MM.1S (cell line): ENCODE results near the gene GLCCI1.

Experiments used
- DNase-seq: peaks from one replicate; pipeline ENCODE4 v3.0.0-alpha.2; 2015
- H2AFZ ChIP-seq: fragments of 300-600 bp; sonication (generic); 2 replicates; pipeline ENCODE4 v1.6.0; 2016; ENCODE audit warnings: antibody characterized with exemption, low read length
- H3F3A ChIP-seq: fragments of 300-600 bp; sonication (generic); 2 replicates; pipeline ENCODE4 v1.6.1; 2016; ENCODE audit warnings: mild to moderate bottlenecking, antibody characterized with exemption, low read length, moderate library complexity, mixed read lengths; ENCODE audit not compliant: insufficient read depth
- H3K27ac ChIP-seq: fragments of 300-600 bp; sonication (generic); 2 replicates; pipeline ENCODE4 v1.5.1; 2016; ENCODE audit warnings: mild to moderate bottlenecking, low read length
- H3K27me3 ChIP-seq: fragments of 300-600 bp; sonication (generic); replicated peaks from 2 replicates; pipeline ENCODE4 v1.6.0; 2016; ENCODE audit warnings: low read length; ENCODE audit not compliant: insufficient read depth
- H3K36me3 ChIP-seq: fragments of 300-600 bp; sonication (generic); replicated peaks from 2 replicates; pipeline ENCODE4 v1.6.1; 2016; ENCODE audit warnings: mild to moderate bottlenecking, low read length, mixed read lengths; ENCODE audit not compliant: insufficient read depth
- H3K4me1 ChIP-seq: fragments of 300-600 bp; sonication (generic); 2 replicates; pipeline ENCODE4 v1.6.1; 2016; ENCODE audit warnings: low read length, mixed read lengths
- H3K4me2 ChIP-seq: fragments of 300-600 bp; sonication (generic); 2 replicates; pipeline ENCODE4 v1.6.0; 2016; ENCODE audit warnings: low read depth, low read length
- H3K4me3 ChIP-seq: fragments of 300-600 bp; sonication (generic); 2 replicates; pipeline ENCODE4 v1.5.1; 2016; ENCODE audit warnings: low read length, mixed read lengths
- H3K79me2 ChIP-seq: fragments of 300-600 bp; sonication (generic); 2 replicates; pipeline ENCODE4 v1.6.1; 2016; ENCODE audit warnings: mixed run types, low read length, mixed read lengths
- H3K9ac ChIP-seq: fragments of 300-600 bp; sonication (generic); 2 replicates; pipeline ENCODE4 v1.6.1; 2016; ENCODE audit warnings: low read length, mixed read lengths
- H3K9me2 ChIP-seq: fragments of 300-600 bp; sonication (generic); replicated peaks from 2 replicates; pipeline ENCODE4 v1.6.1; 2016; ENCODE audit warnings: mild to moderate bottlenecking, low read length, mixed read lengths; ENCODE audit not compliant: insufficient read depth
- H3K9me3 ChIP-seq: fragments of 300-600 bp; sonication (generic); replicated peaks from 2 replicates; pipeline ENCODE4 v1.6.1; 2016; ENCODE audit warnings: mild to moderate bottlenecking, low read length, mixed read lengths; ENCODE audit not compliant: insufficient read depth
- H4K20me1 ChIP-seq: fragments of 300-600 bp; sonication (generic); 2 replicates; pipeline ENCODE4 v1.6.1; 2016; ENCODE audit warnings: mild to moderate bottlenecking, low read length, moderate library complexity, mixed read lengths; ENCODE audit not compliant: insufficient read depth
- CTCF ChIP-seq: fragments of 300-600 bp; sonication (generic); IDR thresholded peaks from 2 replicates; pipeline ENCODE4 v1.5.1; 2016; ENCODE audit warnings: antibody characterized with exemption, low read length, mixed read lengths
- EZH2 ChIP-seq: fragments of 300-600 bp; sonication (generic); optimal IDR thresholded peaks from 2 replicates; pipeline ENCODE3; 2017; ENCODE audit warnings: low read depth, mild to moderate bottlenecking, antibody characterized with exemption, low read length, mixed read lengths
- EZH2phosphoT487 ChIP-seq: fragments of 300-600 bp; sonication (generic); IDR thresholded peaks from 2 replicates; pipeline ENCODE4 v1.6.1; 2018; ENCODE audit warnings: antibody characterized with exemption, low read length

The GLCCI1 gene

GRCh38 chr7:7956531-7957128 is 12.0 kb upstream of the GLCCI1 start:
- Histone ChIP-seq H3K9me2 (no peaks in the 10 kb centered on the region), H3K4me2 (no peak overlapping the region), H3K4me1 (peaks cover 38% of the 10 kb centered on the region), H2AFZ (no peak overlapping the region), H3K9ac (no peak overlapping the region), H3K27me3 (no peaks in the 10 kb centered on the region), H3K36me3 (no peaks in the 10 kb centered on the region), H3K79me2 (no peaks in the 10 kb centered on the region), H3K9me3 (no peaks in the 10 kb centered on the region), H3F3A (peaks cover 12% of the 10 kb centered on the region; the same call in 1 of the 2 replicates), H3K4me3 (no peak overlapping the region), H3K27ac (no peak overlapping the region), H4K20me1 (no peaks in the 10 kb centered on the region)
- TF ChIP-seq EZH2phosphoT487 (no peak), CTCF (no peak), EZH2 (no peak)
- no peak for DNase-seq

GRCh38 chr7:7957513-7957912 is 11.1 kb upstream of the GLCCI1 start:
- H2AFZ ChIP-seq = no peak overlapping the region
- peaks cover 12% of the 10 kb centered on the region; the same call in 1 of the 2 replicates for H3F3A ChIP-seq
- no peaks in the 10 kb centered on the region for H3K9me2 ChIP-seq
- DNase-seq = no peak
- no peaks in the 10 kb centered on the region for H3K9me3 ChIP-seq
- H3K4me2 ChIP-seq = no peak overlapping the region
- H3K4me3 ChIP-seq = no peak overlapping the region
- no peaks in the 10 kb centered on the region for H3K36me3 ChIP-seq
- no peak overlapping the region for H3K9ac ChIP-seq
- no peaks in the 10 kb centered on the region for H4K20me1 ChIP-seq
- H3K27ac ChIP-seq = no peak overlapping the region
- TF ChIP-seq EZH2phosphoT487 (no peak), CTCF (no peak), EZH2 (no peak)
- H3K79me2 ChIP-seq = no peaks in the 10 kb centered on the region
- H3K4me1 ChIP-seq = peaks cover 44% of the 10 kb centered on the region
- no peaks in the 10 kb centered on the region for H3K27me3 ChIP-seq

GRCh38 chr7:7959979-7960670 is 8.5 kb upstream of the GLCCI1 start:
- no peaks in the 10 kb centered on the region for H4K20me1 ChIP-seq
- H3K9me2 ChIP-seq = no peaks in the 10 kb centered on the region
- no peaks in the 10 kb centered on the region for H3K36me3 ChIP-seq
- TF ChIP-seq EZH2phosphoT487 (no peak), EZH2 (no peak), CTCF (no peak)
- no peak overlapping the region for H3K9ac ChIP-seq
- no peak overlapping the region for H2AFZ ChIP-seq
- peak; percentile 79 for DNase-seq
- H3K9me3 ChIP-seq = no peaks in the 10 kb centered on the region
- peaks cover 53% of the 10 kb centered on the region for H3K4me1 ChIP-seq
- peaks cover 12% of the 10 kb centered on the region; the same call in 1 of the 2 replicates for H3F3A ChIP-seq
- H3K79me2 ChIP-seq = no peaks in the 10 kb centered on the region
- H3K4me2 ChIP-seq = peak overlapping the region; percentile 25
- H3K27ac ChIP-seq = peak overlapping the region; percentile 55; the same call in 1 of the 2 replicates
- H3K4me3 ChIP-seq = no peak overlapping the region
- no peaks in the 10 kb centered on the region for H3K27me3 ChIP-seq
